ENCODE data around the gene TMED1. TPM values are rescaled to one million over a fixed set of nuclear protein-coding genes. Genes with fewer than 3 reads are reported as not detected.
A peak's percentile ranks its signal among the peaks of the same experiment; 100 is the strongest.

Gene TMED1
- total and polyA plus RNA-seq, 10 donors = 13.1 to 30.5 (median 19.3) TPM

GRCh38 chr19:10811391-10812111 is 24.5 kb downstream of the TMED1 start:
- H3K36me3 ChIP-seq = peaks cover 0 to 100% (median 56%) of the 10 kb centered on the region in 6 donors
- no peaks in the 10 kb centered on the region for H3K9me3 ChIP-seq
- H3K4me3 ChIP-seq = peak overlapping the region in 1 of 8 donors; percentile 14
- DNase-seq = no peak
- peaks cover 2 to 87% (median 44%) of the 10 kb centered on the region in 6 donors for H3K4me1 ChIP-seq
- TF ChIP-seq POLR2AphosphoS5 (IDR thresholded peaks at IDR 0.05) = peak in 2 of 3 donors; percentile 20 to 55
- no peak for TF ChIP-seq POLR2A (IDR thresholded peaks at IDR 0.05)
- no peak for TF ChIP-seq CTCF (IDR thresholded peaks at IDR 0.05 in 8 of 11, conservative IDR thresholded peaks at IDR 0.05 in 3 of 11)
- intact Hi-C loops (cut with DNase I; ENCODE audit: low total_unique reads) = no loop called here
- WGBS, 5 donors = 90 to 97% (median 94%) methylated on average over 9 to 17 of the region's 17 CpGs
- H3K27me3 ChIP-seq (replicated peaks in 1 of 7) = no peaks in the 10 kb centered on the region
- peak overlapping the region in 6 of 8 donors; percentile 78 to 89 (median 84) for H3K27ac ChIP-seq

- intact Hi-C loops (cut with DNase I; ENCODE audit: low total_unique reads) = no loop called here
- 55 to 75% (median 72%) methylated on average over 10 to 15 of the region's 15 CpGs for WGBS, 5 donors
- H3K4me1 ChIP-seq = peaks cover 2 to 88% (median 44%) of the 10 kb centered on the region in 6 donors
- H3K9me3 ChIP-seq = no peaks in the 10 kb centered on the region
- no peaks in the 10 kb centered on the region for H3K27me3 ChIP-seq (replicated peaks in 1 of 7)
- H3K36me3 ChIP-seq = peaks cover 0 to 100% (median 53%) of the 10 kb centered on the region in 6 donors
- H3K27ac ChIP-seq = peak overlapping the region; percentile 35 to 89 (median 74)
- TF ChIP-seq CTCF (IDR thresholded peaks at IDR 0.05 in 8 of 11, conservative IDR thresholded peaks at IDR 0.05 in 3 of 11) = no peak
- peak in 1 of 3 donors; percentile 47 for TF ChIP-seq POLR2AphosphoS5 (IDR thresholded peaks at IDR 0.05)
- DNase-seq = no peak
- H3K4me3 ChIP-seq = peak overlapping the region in 1 of 8 donors; percentile 14
Measured at GRCh38 chr19:10809651-10810285, 26.2 kb downstream of the TMED1 start.

- H3K9me3 ChIP-seq = no peaks in the 10 kb centered on the region
- DNase-seq = no peak
- H3K27me3 ChIP-seq (replicated peaks in 1 of 7) = no peaks in the 10 kb centered on the region
- intact Hi-C loops (cut with DNase I; ENCODE audit: low total_unique reads) = no loop called here
- H3K4me1 ChIP-seq = peaks cover 2 to 88% (median 39%) of the 10 kb centered on the region in 6 donors
- peak overlapping the region in 1 of 8 donors; percentile 14 for H3K4me3 ChIP-seq
- H3K36me3 ChIP-seq = peaks cover 0 to 100% (median 58%) of the 10 kb centered on the region in 6 donors
- TF ChIP-seq POLR2AphosphoS5 (IDR thresholded peaks at IDR 0.05) (no peak), POLR2A (IDR thresholded peaks at IDR 0.05) (no peak)
- H3K27ac ChIP-seq = peak overlapping the region; percentile 35 to 89 (median 74)
- WGBS, 5 donors = 52 to 82% (median 66%) methylated on average over 8 to 10 of the region's 10 CpGs
Measured at GRCh38 chr19:10808937-10809649, 26.9 kb downstream of the TMED1 start.

- H3K4me1 ChIP-seq = peaks cover 0 to 57% (median 19%) of the 10 kb centered on the region in 6 donors
- TF ChIP-seq POLR2A (IDR thresholded peaks at IDR 0.05) = no peak
- no peak for TF ChIP-seq CTCF (IDR thresholded peaks at IDR 0.05 in 8 of 11, conservative IDR thresholded peaks at IDR 0.05 in 3 of 11)
- TF ChIP-seq POLR2AphosphoS5 (IDR thresholded peaks at IDR 0.05) = no peak
- no peaks in the 10 kb centered on the region for H3K27me3 ChIP-seq (replicated peaks in 1 of 7)
- 72 to 89% (median 81%) methylated on average over 10 to 11 of the region's 11 CpGs for WGBS, 5 donors
- DNase-seq = no peak
- H3K9me3 ChIP-seq = no peaks in the 10 kb centered on the region
- peak overlapping the region in 6 of 8 donors; percentile 31 to 86 (median 64) for H3K27ac ChIP-seq
- peaks cover 0 to 100% (median 70%) of the 10 kb centered on the region in 6 donors for H3K36me3 ChIP-seq
- H3K4me3 ChIP-seq = peak overlapping the region in 1 of 8 donors; percentile 2
- intact Hi-C loops (cut with DNase I; ENCODE audit: low total_unique reads) = no loop called here
Measured at GRCh38 chr19:10805758-10806247, 30.2 kb downstream of the TMED1 start.
